Neutrophil (primary cell): ENCODE data around the gene LRRC18.

Source experiments
- H3K27ac ChIP-seq: fragments of 200-600 bp; sonication (generic); 2 replicates; pipeline ENCODE4 v1.5.1; 2016; ENCODE audit warnings: mild to moderate bottlenecking, moderate library complexity
- H3K27me3 ChIP-seq: fragments of 200-600 bp; sonication (generic); 2 replicates; pipeline ENCODE4 v1.6.0; 2016; ENCODE audit warnings: mild to moderate bottlenecking
- H3K36me3 ChIP-seq: fragments of 200-600 bp; sonication (generic); 2 replicates; pipeline ENCODE4 v1.5.1; 2017
- H3K4me1 ChIP-seq, 2 experiments: fragments of 200-600 bp in 1 of 2; sonication (generic) in 1 of 2; 1 replicate in 1 of 2; 2 replicates in 1 of 2; pipeline versions ENCODE4 v1.5.1 to v1.6.1; 2013 to 2016; ENCODE audit warnings: low read depth in 1 of 2, low read length in 1 of 2, mild to moderate bottlenecking in 1 of 2, moderate library complexity in 1 of 2; ENCODE audit not compliant: control insufficient read depth in 1 of 2, insufficient read depth in 1 of 2
- H3K4me3 ChIP-seq, 2 experiments: fragments of 200-600 bp in 1 of 2; sonication (generic) in 1 of 2; 1 replicate in 1 of 2; 2 replicates in 1 of 2; pipeline ENCODE4 v1.5.1; 2013 to 2016; ENCODE audit warnings: low read depth in 1 of 2, low read length in 1 of 2, mild to moderate bottlenecking in 1 of 2, moderate library complexity in 1 of 2
- H3K9me3 ChIP-seq: fragments of 200-600 bp; sonication (generic); 2 replicates; pipeline ENCODE4 v1.5.1; 2016
- CTCF ChIP-seq: fragments of 200-600 bp; sonication (generic); IDR thresholded peaks from 2 replicates; pipeline ENCODE4 v1.5.1; 2016; ENCODE audit warnings: antibody characterized with exemption

Gene LRRC18

GRCh38 chr10:48906841-48907240 is 32.8 kb downstream of the LRRC18 start:
- Histone ChIP-seq H3K9me3 (no peaks in the 10 kb centered on the region), H3K4me1 (no peaks in the 10 kb centered on the region), H3K27ac (no peak overlapping the region), H3K27me3 (no peaks in the 10 kb centered on the region), H3K36me3 (peaks cover 72% of the 10 kb centered on the region), H3K4me3 (no peak overlapping the region)
- no peak for TF ChIP-seq CTCF

- H3K4me1 ChIP-seq: no peaks in the 10 kb centered on the region
- TF ChIP-seq CTCF: no peak
- no peaks in the 10 kb centered on the region for H3K27me3 ChIP-seq
- H3K9me3 ChIP-seq: no peaks in the 10 kb centered on the region
- H3K27ac ChIP-seq: no peak overlapping the region
- H3K4me3 ChIP-seq: no peak overlapping the region
- H3K36me3 ChIP-seq: peaks cover 75% of the 10 kb centered on the region
Observed at GRCh38 chr10:48905311-48905710, 34.3 kb downstream of the LRRC18 start.

- H3K36me3 ChIP-seq: peaks cover 75% of the 10 kb centered on the region
Observed at GRCh38 chr10:48904861-48905260, 34.8 kb downstream of the LRRC18 start.

GRCh38 chr10:48903151-48903550 is 36.5 kb downstream of the LRRC18 start:
- no peak for TF ChIP-seq CTCF
- no peaks in the 10 kb centered on the region for H3K27me3 ChIP-seq
- no peak overlapping the region for H3K4me3 ChIP-seq
- no peak overlapping the region for H3K27ac ChIP-seq
- no peaks in the 10 kb centered on the region for H3K9me3 ChIP-seq
- peaks cover 91% of the 10 kb centered on the region for H3K36me3 ChIP-seq
- H3K4me1 ChIP-seq: no peaks in the 10 kb centered on the region

More at GRCh38 chr10:48904861-48905260, 34.8 kb downstream of the LRRC18 start:
- Histone ChIP-seq H3K9me3 (no peaks in the 10 kb centered on the region), H3K4me1 (no peaks in the 10 kb centered on the region), H3K27ac (no peak overlapping the region), H3K4me3 (no peak overlapping the region), H3K27me3 (no peaks in the 10 kb centered on the region)
- no peak for TF ChIP-seq CTCF

GRCh38 chr10:48902096-48902495 is 37.5 kb downstream of the LRRC18 start:
- no peak overlapping the region for H3K27ac ChIP-seq
- H3K27me3 ChIP-seq: no peaks in the 10 kb centered on the region
- H3K4me3 ChIP-seq: no peak overlapping the region
- peaks cover 95% of the 10 kb centered on the region for H3K36me3 ChIP-seq
- H3K9me3 ChIP-seq: no peaks in the 10 kb centered on the region
- TF ChIP-seq CTCF: no peak
- H3K4me1 ChIP-seq: no peaks in the 10 kb centered on the region

- Histone ChIP-seq H3K36me3 (peaks cover 99% of the 10 kb centered on the region), H3K9me3 (no peaks in the 10 kb centered on the region), H3K27ac (no peak overlapping the region), H3K27me3 (no peaks in the 10 kb centered on the region), H3K4me3 (no peak overlapping the region), H3K4me1 (no peaks in the 10 kb centered on the region)
- TF ChIP-seq CTCF: no peak
Observed at GRCh38 chr10:48901319-48901718, 38.3 kb downstream of the LRRC18 start.
